MM.1S (cell line): ENCODE measurements around the gene PSPC1.

Experiments used
- DNase-seq: peaks from one replicate; pipeline ENCODE4 v3.0.0-alpha.2; 2015
- H2AFZ ChIP-seq: fragments of 300-600 bp; sonication (generic); 2 replicates; pipeline ENCODE4 v1.6.0; 2016; ENCODE audit warnings: antibody characterized with exemption, low read length
- H3F3A ChIP-seq: fragments of 300-600 bp; sonication (generic); 2 replicates; pipeline ENCODE4 v1.6.1; 2016; ENCODE audit warnings: mild to moderate bottlenecking, antibody characterized with exemption, low read length, moderate library complexity, mixed read lengths; ENCODE audit not compliant: insufficient read depth
- H3K27ac ChIP-seq: fragments of 300-600 bp; sonication (generic); 2 replicates; pipeline ENCODE4 v1.5.1; 2016; ENCODE audit warnings: mild to moderate bottlenecking, low read length
- H3K27me3 ChIP-seq: fragments of 300-600 bp; sonication (generic); replicated peaks from 2 replicates; pipeline ENCODE4 v1.6.0; 2016; ENCODE audit warnings: low read length; ENCODE audit not compliant: insufficient read depth
- H3K36me3 ChIP-seq: fragments of 300-600 bp; sonication (generic); replicated peaks from 2 replicates; pipeline ENCODE4 v1.6.1; 2016; ENCODE audit warnings: mild to moderate bottlenecking, low read length, mixed read lengths; ENCODE audit not compliant: insufficient read depth
- H3K4me1 ChIP-seq: fragments of 300-600 bp; sonication (generic); 2 replicates; pipeline ENCODE4 v1.6.1; 2016; ENCODE audit warnings: low read length, mixed read lengths
- H3K4me2 ChIP-seq: fragments of 300-600 bp; sonication (generic); 2 replicates; pipeline ENCODE4 v1.6.0; 2016; ENCODE audit warnings: low read depth, low read length
- H3K4me3 ChIP-seq: fragments of 300-600 bp; sonication (generic); 2 replicates; pipeline ENCODE4 v1.5.1; 2016; ENCODE audit warnings: low read length, mixed read lengths
- H3K79me2 ChIP-seq: fragments of 300-600 bp; sonication (generic); 2 replicates; pipeline ENCODE4 v1.6.1; 2016; ENCODE audit warnings: mixed run types, low read length, mixed read lengths
- H3K9ac ChIP-seq: fragments of 300-600 bp; sonication (generic); 2 replicates; pipeline ENCODE4 v1.6.1; 2016; ENCODE audit warnings: low read length, mixed read lengths
- H3K9me2 ChIP-seq: fragments of 300-600 bp; sonication (generic); replicated peaks from 2 replicates; pipeline ENCODE4 v1.6.1; 2016; ENCODE audit warnings: mild to moderate bottlenecking, low read length, mixed read lengths; ENCODE audit not compliant: insufficient read depth
- H3K9me3 ChIP-seq: fragments of 300-600 bp; sonication (generic); replicated peaks from 2 replicates; pipeline ENCODE4 v1.6.1; 2016; ENCODE audit warnings: mild to moderate bottlenecking, low read length, mixed read lengths; ENCODE audit not compliant: insufficient read depth
- H4K20me1 ChIP-seq: fragments of 300-600 bp; sonication (generic); 2 replicates; pipeline ENCODE4 v1.6.1; 2016; ENCODE audit warnings: mild to moderate bottlenecking, low read length, moderate library complexity, mixed read lengths; ENCODE audit not compliant: insufficient read depth
- CTCF ChIP-seq: fragments of 300-600 bp; sonication (generic); IDR thresholded peaks from 2 replicates; pipeline ENCODE4 v1.5.1; 2016; ENCODE audit warnings: antibody characterized with exemption, low read length, mixed read lengths
- EZH2 ChIP-seq: fragments of 300-600 bp; sonication (generic); optimal IDR thresholded peaks from 2 replicates; pipeline ENCODE3; 2017; ENCODE audit warnings: low read depth, mild to moderate bottlenecking, antibody characterized with exemption, low read length, mixed read lengths
- EZH2phosphoT487 ChIP-seq: fragments of 300-600 bp; sonication (generic); IDR thresholded peaks from 2 replicates; pipeline ENCODE4 v1.6.1; 2018; ENCODE audit warnings: antibody characterized with exemption, low read length

The PSPC1 gene

GRCh38 chr13:19668778-19669177 is 114.0 kb downstream of the PSPC1 start:
- no peaks in the 10 kb centered on the region for H3K4me1 ChIP-seq
- no peak overlapping the region for H3K4me2 ChIP-seq
- no peaks in the 10 kb centered on the region for H3K9me3 ChIP-seq
- no peak overlapping the region for H3K9ac ChIP-seq
- H3K9me2 ChIP-seq: no peaks in the 10 kb centered on the region
- no peaks in the 10 kb centered on the region for H3K79me2 ChIP-seq
- no peak overlapping the region for H3K27ac ChIP-seq
- H3K27me3 ChIP-seq: no peaks in the 10 kb centered on the region
- H2AFZ ChIP-seq: no peak overlapping the region
- no peaks in the 10 kb centered on the region for H4K20me1 ChIP-seq
- H3F3A ChIP-seq: no peaks in the 10 kb centered on the region
- no peaks in the 10 kb centered on the region for H3K36me3 ChIP-seq
- TF ChIP-seq EZH2: no peak
- TF ChIP-seq EZH2phosphoT487: no peak
- TF ChIP-seq CTCF: no peak
- no peak overlapping the region for H3K4me3 ChIP-seq
- DNase-seq: no peak

- DNase-seq: no peak
- no peak for TF ChIP-seq EZH2
- TF ChIP-seq EZH2phosphoT487: no peak
- no peak for TF ChIP-seq CTCF
- H3K36me3 ChIP-seq: no peaks in the 10 kb centered on the region
Measured at GRCh38 chr13:19665427-19665859, 117.3 kb downstream of the PSPC1 start.

GRCh38 chr13:19664481-19665230 is 118.1 kb downstream of the PSPC1 start:
- no peaks in the 10 kb centered on the region for H4K20me1 ChIP-seq
- H3K4me1 ChIP-seq: no peaks in the 10 kb centered on the region
- no peak overlapping the region for H3K4me3 ChIP-seq
- H3K27ac ChIP-seq: no peak overlapping the region
- no peaks in the 10 kb centered on the region for H3K27me3 ChIP-seq
- H3K79me2 ChIP-seq: no peaks in the 10 kb centered on the region
- no peaks in the 10 kb centered on the region for H3K36me3 ChIP-seq
- no peak overlapping the region for H3K4me2 ChIP-seq
- no peaks in the 10 kb centered on the region for H3F3A ChIP-seq
- no peak overlapping the region for H3K9ac ChIP-seq
- TF ChIP-seq EZH2phosphoT487: no peak
- no peak for TF ChIP-seq EZH2
- no peak for TF ChIP-seq CTCF
- no peaks in the 10 kb centered on the region for H3K9me3 ChIP-seq
- H3K9me2 ChIP-seq: no peaks in the 10 kb centered on the region
- DNase-seq: no peak
- no peak overlapping the region for H2AFZ ChIP-seq

More at GRCh38 chr13:19665427-19665859, 117.3 kb downstream of the PSPC1 start:
- H3K79me2 ChIP-seq: no peaks in the 10 kb centered on the region
- no peaks in the 10 kb centered on the region for H3F3A ChIP-seq
- H3K27ac ChIP-seq: no peak overlapping the region
- H4K20me1 ChIP-seq: no peaks in the 10 kb centered on the region
- H3K9me2 ChIP-seq: no peaks in the 10 kb centered on the region
- H3K4me1 ChIP-seq: no peaks in the 10 kb centered on the region
- no peaks in the 10 kb centered on the region for H3K27me3 ChIP-seq
- H3K9me3 ChIP-seq: no peaks in the 10 kb centered on the region
- H2AFZ ChIP-seq: no peak overlapping the region
- no peak overlapping the region for H3K4me3 ChIP-seq
- no peak overlapping the region for H3K4me2 ChIP-seq
- no peak overlapping the region for H3K9ac ChIP-seq
